Hematopoietic multipotent progenitor cell treated with erythropoietin and hydrocortisone succinate and interleukin-3 and kit ligand, for 15 days (in vitro differentiated cells): ENCODE results near the gene CAMK1D.
"Not testable (repeated sequence)": the region's sequence is repeated elsewhere in the genome, so short reads cannot be mapped to it uniquely, and the experiment has no call there.

Experiments used
- DNase-seq: peaks from one replicate; pipeline ENCODE4 v3.0.0-alpha.2; 2015; ENCODE audit warnings: low spot score

CAMK1D gene

GRCh38 chr10:12702215-12702770, 352.9 kb downstream of the CAMK1D start:
- DNase-seq: no peak

DNA sequence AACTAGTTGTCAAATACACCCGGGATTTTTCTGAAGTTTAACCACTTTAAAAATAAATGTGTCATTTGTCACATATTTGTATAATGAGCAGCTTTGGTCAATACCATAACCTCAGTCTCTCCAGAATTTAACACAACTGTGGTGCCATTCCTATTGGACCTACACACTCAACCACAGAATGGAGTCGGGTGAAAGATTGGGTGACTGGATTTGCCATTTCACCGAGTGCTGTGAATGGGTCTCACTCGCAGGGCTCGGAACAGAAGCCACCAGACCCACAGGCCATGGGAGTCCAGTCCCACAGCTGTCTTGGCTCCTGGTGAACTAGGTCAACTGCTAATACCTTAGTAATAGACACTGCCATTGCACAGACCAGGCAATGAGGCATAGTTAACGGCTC, 353.8 kb downstream of the CAMK1D start:
- no peak for DNase-seq

GRCh38 chr10:12703813-12704212, 354.5 kb downstream of the CAMK1D start:
- no peak for DNase-seq

DNA sequence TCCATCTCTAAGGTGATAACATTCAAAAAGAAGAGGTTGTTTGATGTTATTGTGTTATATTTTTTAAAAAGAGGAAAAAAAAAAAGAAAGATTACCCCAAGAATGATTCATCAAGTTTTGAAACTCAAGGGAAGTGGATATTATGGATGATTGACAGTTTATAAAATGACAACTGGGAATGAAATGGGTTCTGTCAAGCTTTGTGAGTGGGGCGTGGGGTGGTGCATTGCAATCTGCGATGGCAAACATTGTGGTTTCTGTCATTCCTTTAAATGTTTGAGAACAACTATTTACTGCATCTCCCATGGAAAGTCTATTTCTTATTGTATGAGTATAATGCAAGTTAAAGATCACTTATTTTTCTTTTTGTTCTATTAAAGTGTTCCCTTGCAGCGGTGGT, 355.1 kb downstream of the CAMK1D start:
- DNase-seq: no peak

DNA sequence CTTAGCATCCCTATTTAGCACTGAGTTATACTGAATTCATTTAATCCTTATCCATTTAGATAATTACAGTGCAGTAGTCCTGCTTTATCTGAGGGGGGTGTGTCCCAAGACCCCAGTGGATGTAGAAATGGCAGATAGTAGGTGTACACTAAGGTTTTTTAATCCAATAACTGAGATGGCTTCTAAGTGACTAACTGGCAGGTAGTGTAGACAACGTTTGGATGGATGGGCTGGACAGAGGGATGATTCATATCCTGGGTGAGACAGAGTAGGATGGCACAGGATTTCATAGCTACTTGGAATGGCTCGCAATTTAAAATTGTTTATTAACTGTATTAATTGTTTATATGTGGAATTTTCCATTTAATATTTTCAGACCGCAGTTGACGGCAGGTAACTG, 356.6 kb downstream of the CAMK1D start:
- DNase-seq: no peak

- peak; percentile 11 for DNase-seq
Measured at GRCh38 chr10:12707461-12708185, 358.3 kb downstream of the CAMK1D start.

DNA sequence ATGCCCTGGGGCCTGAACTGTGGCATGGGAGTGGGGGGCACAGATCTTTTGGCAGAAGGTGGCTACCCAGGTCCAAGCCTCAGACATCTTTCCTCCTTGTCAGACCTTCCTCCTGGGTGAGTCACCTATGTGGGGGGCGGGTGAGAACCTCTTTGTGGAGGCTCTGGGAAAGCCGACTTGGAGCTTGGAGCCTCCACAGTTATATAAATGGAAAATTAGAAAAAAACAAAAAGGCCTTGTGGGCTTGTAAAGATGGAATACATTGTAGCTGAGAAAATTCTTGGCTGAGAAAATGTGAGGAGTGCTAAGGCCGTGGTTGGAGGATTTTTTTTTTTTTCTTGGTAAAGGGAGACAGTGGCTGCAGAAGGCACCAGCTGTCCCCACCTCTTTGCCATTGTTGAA, 359.7 kb downstream of the CAMK1D start:
- DNase-seq: no peak

- no peak for DNase-seq
Measured at GRCh38 chr10:12709521-12709963, 360.2 kb downstream of the CAMK1D start.

GRCh38 chr10:12710157-12710556, 360.8 kb downstream of the CAMK1D start:
- DNase-seq: no peak

- peak; percentile 80 for DNase-seq
Measured at GRCh38 chr10:12710594-12711349, 361.4 kb downstream of the CAMK1D start.

GRCh38 chr10:12711350-12711708, 362.0 kb downstream of the CAMK1D start:
- no peak for DNase-seq

- no peak for DNase-seq
Measured at GRCh38 chr10:12712293-12712983, 363.1 kb downstream of the CAMK1D start.

DNA sequence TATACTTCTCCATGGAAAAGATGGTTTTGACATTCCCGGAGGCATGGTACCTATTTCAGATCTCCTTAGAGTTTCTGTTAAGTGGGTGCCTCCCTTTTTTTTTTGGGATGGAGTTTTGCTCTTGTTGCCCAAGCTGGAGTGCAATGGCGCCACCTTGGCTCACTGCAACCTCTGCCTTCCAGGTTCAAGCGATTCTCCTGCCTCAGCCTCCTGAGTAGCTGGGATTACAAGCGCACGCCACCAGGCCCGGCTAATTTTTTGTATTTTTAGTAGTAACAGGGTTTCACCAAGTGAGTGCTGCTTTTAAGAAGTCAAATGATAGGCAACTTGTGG, 363.6 kb downstream of the CAMK1D start:
- not testable (repeated sequence) for DNase-seq

GRCh38 chr10:12716042-12716441, 366.7 kb downstream of the CAMK1D start:
- no peak for DNase-seq

DNA sequence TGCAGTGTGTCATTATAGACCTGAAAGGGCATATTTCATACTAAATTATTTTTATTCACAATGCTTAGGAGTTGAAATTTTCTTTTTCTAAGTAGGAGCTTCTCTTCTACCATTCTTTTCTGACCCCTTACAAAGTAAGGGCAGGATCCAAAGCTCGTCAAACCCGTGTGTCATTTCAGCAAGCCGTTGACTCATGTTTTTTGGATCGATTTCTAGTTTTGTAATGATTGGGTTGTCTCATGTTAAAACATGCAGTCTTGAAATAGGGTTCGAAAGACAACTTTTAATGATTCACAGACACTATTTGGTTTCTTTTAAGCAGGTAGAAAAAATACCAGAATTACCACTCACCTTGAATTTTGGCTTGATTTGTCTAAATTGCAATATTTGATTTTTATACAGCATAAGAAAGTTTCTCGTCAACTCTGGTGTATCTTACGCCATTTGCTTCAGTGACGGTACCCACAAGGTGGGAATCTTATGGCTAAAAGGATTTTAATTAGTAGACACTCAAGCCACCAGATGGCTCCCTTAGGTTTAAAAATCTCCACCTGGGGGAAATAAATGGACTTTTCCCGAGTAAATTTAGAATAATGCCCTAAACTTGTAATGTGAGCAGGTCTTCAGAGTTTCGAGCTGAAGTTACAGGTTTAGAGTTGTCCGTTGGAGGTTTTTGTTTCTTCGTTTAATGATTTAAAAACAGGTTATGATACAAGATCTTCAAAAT, 368.8 kb downstream of the CAMK1D start:
- DNase-seq: no peak

- no peak for DNase-seq
Measured at GRCh38 chr10:12719365-12719764, 370.0 kb downstream of the CAMK1D start.

DNA sequence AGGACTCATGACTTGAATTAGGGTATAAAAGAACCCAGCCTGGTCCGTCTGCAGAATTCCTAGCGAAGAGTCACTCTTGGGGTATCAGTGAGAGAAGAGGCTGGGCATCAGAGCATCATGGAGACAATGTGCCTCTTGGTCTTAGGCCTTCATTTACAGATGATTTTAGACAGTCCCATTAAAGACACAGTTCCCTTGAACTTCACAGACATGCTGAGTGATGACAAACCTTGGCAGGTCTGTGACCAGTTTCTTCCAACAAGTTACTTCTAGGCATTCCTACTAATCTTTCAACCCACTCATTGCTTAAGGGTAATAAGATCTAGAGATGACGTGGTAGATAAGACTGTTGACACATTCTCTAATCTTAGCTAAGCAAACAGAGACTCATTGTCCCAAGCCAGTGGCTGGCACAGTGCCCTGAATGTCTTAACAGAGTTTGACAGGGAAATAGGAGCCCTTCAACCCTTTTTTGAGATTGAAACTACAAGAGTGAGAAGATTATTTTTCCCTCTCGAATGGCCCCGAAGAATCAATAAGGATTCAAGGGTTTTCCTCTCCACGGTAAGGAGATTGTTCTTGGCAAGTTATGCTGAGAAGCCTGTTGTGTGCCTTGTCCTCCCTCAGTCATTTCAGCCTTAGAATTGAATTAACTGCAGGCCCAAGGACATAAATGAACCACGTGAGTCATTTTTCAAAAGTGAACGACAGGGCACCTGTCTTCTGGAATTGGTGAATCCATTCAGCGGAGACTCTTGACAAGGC, 371.1 kb downstream of the CAMK1D start:
- no peak for DNase-seq

- DNase-seq: no peak
Measured at GRCh38 chr10:12721334-12721733, 372.0 kb downstream of the CAMK1D start.

DNA sequence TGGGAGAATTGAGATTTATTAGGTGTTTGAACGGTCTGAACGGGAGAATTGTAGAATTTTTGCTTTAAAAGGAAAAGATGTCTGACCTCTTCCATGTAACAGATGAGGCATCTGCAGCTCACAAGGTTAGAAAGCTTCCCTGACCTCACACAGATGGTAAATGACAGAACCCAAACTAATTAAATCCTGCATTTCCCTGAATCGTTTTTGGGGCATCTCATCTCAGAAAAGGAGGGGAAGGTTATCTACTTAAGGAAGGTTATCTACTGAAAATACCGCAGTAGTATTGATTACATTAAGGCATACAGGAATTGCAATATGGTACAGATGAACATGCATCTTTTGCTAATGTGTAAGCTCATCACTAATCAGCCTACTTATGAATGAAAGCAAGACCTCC, 373.9 kb downstream of the CAMK1D start:
- no peak for DNase-seq

GRCh38 chr10:12724807-12725579, 375.6 kb downstream of the CAMK1D start:
- DNase-seq: no peak

DNA sequence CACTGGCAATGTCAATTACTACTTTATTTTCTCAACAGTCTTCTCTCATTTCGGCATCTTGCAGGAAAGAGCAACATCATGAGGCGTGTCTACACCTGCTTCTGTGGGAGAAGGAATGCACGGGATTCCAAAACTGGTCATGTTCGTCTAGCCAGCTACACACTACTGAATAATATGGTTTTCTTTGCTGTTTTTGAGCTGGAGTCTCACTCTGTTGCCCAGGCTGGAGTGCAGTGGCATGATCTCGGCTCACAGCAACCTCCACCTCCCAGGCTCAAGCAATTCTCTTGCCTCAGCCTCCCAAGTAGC, 376.2 kb downstream of the CAMK1D start:
- DNase-seq: not testable (repeated sequence)
